Right cardiac atrium (tissue), 5 donors: Measurements from ENCODE around the gene MEF2C. TPM values are rescaled to one million over a fixed set of nuclear protein-coding genes. Genes with fewer than 3 reads are reported as not detected.

ENCODE experiments used
- ATAC-seq, 2 donors: fragments of 200-7000 bp; cut with Tn5 transposase; one replicate each; pipeline versions ENCODE4 v1.8.0 to v1.9.1; 2020; ENCODE audit warnings: moderate library complexity in 2 of 2, mild to moderate bottlenecking in 1 of 2
- DNase-seq, 3 donors: peaks; one replicate each; pipeline ENCODE4 v3.0.0-alpha.2; 2020
- H3K27ac ChIP-seq: one replicate; pipeline ENCODE4 v1.5.1; 2013; ENCODE audit warnings: mild to moderate bottlenecking, low read length, control low read depth, moderate library complexity
- H3K27me3 ChIP-seq: one replicate; pipeline ENCODE4 v1.6.1; 2013; ENCODE audit not compliant: control insufficient read depth, insufficient read depth
- H3K4me1 ChIP-seq: one replicate; pipeline ENCODE4 v1.6.1; 2013; ENCODE audit warnings: low read length; ENCODE audit not compliant: control insufficient read depth, insufficient read depth
- H3K4me3 ChIP-seq: one replicate; pipeline ENCODE4 v1.5.1; 2013; ENCODE audit warnings: low read length, control low read depth
- H3K9me3 ChIP-seq: one replicate; pipeline ENCODE4 v1.6.1; 2013; ENCODE audit warnings: low read length; ENCODE audit not compliant: control insufficient read depth
- WGBS: extraction: QIAGEN DNeasy Blood & Tissue Kit; methylation state at CpG from one replicate; pipeline ENCODE4 v1.1.7; 2013; 5-methylcytosine and 5-hydroxymethylcytosine counted together
- intact Hi-C, 4 donors: fragments of 100-400 bp; cut with DNase I; formaldehyde crosslinking; loops; one replicate each; pipeline versions ENCODE4 v1.11.0 to v1.14.0; 2022 to 2023
- polyA plus RNA-seq: library from polyadenylated mRNA; stranded (reverse); fragments of 200-250 nt; gene quantifications from one replicate; pipeline ENCODE4 v1.2.3, GENCODE V29; 2013
- total RNA-seq, 4 donors: library from RNA; stranded (reverse); fragmentation: NEBNext Ultra II Directional; extraction: Animal tissue kit (Norgen Biotek cat#: 25700); gene quantifications; one replicate each; pipeline ENCODE4 v1.2.1, GENCODE V29; 2021
- donor health status: healthy with polysubstance abuse.
- donor health status: DM: no; HTN: yes; CAD: no.
- donor health status: DM: no; HTN: no; CAD: no.
- donor health status: DM: no; HTN: yes; CAD: no; lungs with severe emphysema.
- donor health status: DM: yes; HTN: yes; CAD: no.

MEF2C gene
- total and polyA plus RNA-seq, 5 donors = 14.5 to 78.4 (median 64.5) TPM

- Histone ChIP-seq H3K4me1 (peaks cover 5% of the 10 kb centered on the region), H3K4me3 (no peak overlapping the region), H3K27ac (no peak overlapping the region), H3K9me3 (no peaks in the 10 kb centered on the region), H3K27me3 (no peaks in the 10 kb centered on the region)
- WGBS = 82% methylated on average over 4 of the region's 4 CpGs
- DNase-seq (no peak), ATAC-seq (no peak)
- intact Hi-C loops = loop anchor here in 1 of 4 donors (10.0 kb wide), 1 partner anchor 104 kb away; no protein-coding TSS in a partner anchor
Measured at GRCh38 chr5:88839238-88839637, 43.7 kb downstream of the MEF2C start.

GRCh38 chr5:88838500-88838899, 44.5 kb downstream of the MEF2C start:
- DNase-seq (no peak), ATAC-seq (no peak)
- H3K27me3 ChIP-seq = no peaks in the 10 kb centered on the region
- no peaks in the 10 kb centered on the region for H3K9me3 ChIP-seq
- H3K4me1 ChIP-seq = peaks cover 5% of the 10 kb centered on the region
- intact Hi-C loops = loop anchor here in 1 of 4 donors (10.0 kb wide), 1 partner anchor 104 kb away; no protein-coding TSS in a partner anchor
- WGBS = 57% methylated on average over 1 of the region's 1 CpG
- H3K27ac ChIP-seq = no peak overlapping the region
- H3K4me3 ChIP-seq = no peak overlapping the region

- intact Hi-C loops = loop anchor here in 1 of 4 donors (10.0 kb wide), 1 partner anchor 103 kb away; no protein-coding TSS in a partner anchor
- no peaks in the 10 kb centered on the region for H3K9me3 ChIP-seq
- H3K27ac ChIP-seq = no peak overlapping the region
- DNase-seq (no peak), ATAC-seq (no peak)
- peaks cover 4% of the 10 kb centered on the region for H3K4me1 ChIP-seq
- H3K27me3 ChIP-seq = no peaks in the 10 kb centered on the region
- 96% methylated on average over 1 of the region's 1 CpG for WGBS
- no peak overlapping the region for H3K4me3 ChIP-seq
Measured at GRCh38 chr5:88837817-88838216, 45.2 kb downstream of the MEF2C start.

- ATAC-seq (no peak), DNase-seq (no peak)
- Histone ChIP-seq H3K4me1 (peaks cover 4% of the 10 kb centered on the region), H3K27ac (no peak overlapping the region), H3K27me3 (no peaks in the 10 kb centered on the region), H3K4me3 (no peak overlapping the region), H3K9me3 (no peaks in the 10 kb centered on the region)
- 98% methylated on average over 4 of the region's 4 CpGs for WGBS
- intact Hi-C loops = loop anchor here in 1 of 4 donors (10.0 kb wide), 1 partner anchor 102 kb away; no protein-coding TSS in a partner anchor
Measured at GRCh38 chr5:88837222-88837621, 45.8 kb downstream of the MEF2C start.

GRCh38 chr5:88836195-88836838, 46.7 kb downstream of the MEF2C start:
- 9% methylated on average over 5 of the region's 5 CpGs for WGBS
- intact Hi-C loops = loop anchor here in 1 of 4 donors (10.0 kb wide), 1 partner anchor 102 kb away; no protein-coding TSS in a partner anchor
- peak overlapping the region; percentile 34 for H3K4me3 ChIP-seq
- no peaks in the 10 kb centered on the region for H3K9me3 ChIP-seq
- DNase-seq = peak; percentile 34 to 68 (median 51)
- H3K27ac ChIP-seq = peak overlapping the region; percentile 96
- ATAC-seq = peak; percentile 90 to 92
- H3K27me3 ChIP-seq = no peaks in the 10 kb centered on the region
- peaks cover 4% of the 10 kb centered on the region for H3K4me1 ChIP-seq

GRCh38 chr5:88834499-88834898, 48.5 kb downstream of the MEF2C start:
- intact Hi-C loops = loop anchor here in 1 of 4 donors (10.0 kb wide), 1 partner anchor 100 kb away; no protein-coding TSS in a partner anchor
- ATAC-seq (no peak), DNase-seq (no peak)
- no peaks in the 10 kb centered on the region for H3K27me3 ChIP-seq
- H3K27ac ChIP-seq = peak overlapping the region; percentile 98
- peaks cover 2% of the 10 kb centered on the region for H3K4me1 ChIP-seq
- H3K9me3 ChIP-seq = no peaks in the 10 kb centered on the region
- H3K4me3 ChIP-seq = no peak overlapping the region
- 76% methylated on average over 4 of the region's 4 CpGs for WGBS

GRCh38 chr5:88834131-88834462, 48.9 kb downstream of the MEF2C start:
- Histone ChIP-seq H3K9me3 (no peaks in the 10 kb centered on the region), H3K4me3 (no peak overlapping the region), H3K27me3 (no peaks in the 10 kb centered on the region), H3K4me1 (peaks cover 3% of the 10 kb centered on the region), H3K27ac (peak overlapping the region; percentile 98)
- intact Hi-C loops = loop anchor here in 1 of 4 donors (10.0 kb wide), 1 partner anchor 99 kb away; no protein-coding TSS in a partner anchor
- ATAC-seq = no peak
- DNase-seq = no peak
- WGBS = 69% methylated on average over 2 of the region's 2 CpGs

GRCh38 chr5:88833371-88834130, 49.4 kb downstream of the MEF2C start:
- no peaks in the 10 kb centered on the region for H3K9me3 ChIP-seq
- WGBS = 10% methylated on average over 7 of the region's 7 CpGs
- H3K4me1 ChIP-seq = peaks cover 4% of the 10 kb centered on the region
- intact Hi-C loops = loop anchor here in 1 of 4 donors (10.0 kb wide), 1 partner anchor 99 kb away; no protein-coding TSS in a partner anchor
- peak overlapping the region; percentile 67 for H3K4me3 ChIP-seq
- ATAC-seq = peak; percentile 83 to 86
- DNase-seq = peak; percentile 51 to 69 (median 62)
- no peaks in the 10 kb centered on the region for H3K27me3 ChIP-seq
- H3K27ac ChIP-seq = peak overlapping the region; percentile 98

- intact Hi-C loops = loop anchor here in 1 of 4 donors (10.0 kb wide), 1 partner anchor 97 kb away; no protein-coding TSS in a partner anchor
- Histone ChIP-seq H3K4me1 (peaks cover 5% of the 10 kb centered on the region), H3K4me3 (no peak overlapping the region), H3K9me3 (no peaks in the 10 kb centered on the region), H3K27ac (no peak overlapping the region), H3K27me3 (no peaks in the 10 kb centered on the region)
- 94% methylated on average over 1 of the region's 1 CpG for WGBS
- ATAC-seq (no peak), DNase-seq (no peak)
Measured at GRCh38 chr5:88831816-88832215, 51.2 kb downstream of the MEF2C start.

- H3K4me1 ChIP-seq = peaks cover 7% of the 10 kb centered on the region
- no peak for DNase-seq
- H3K27ac ChIP-seq = peak overlapping the region; percentile 65
- no peak for ATAC-seq
- H3K9me3 ChIP-seq = no peaks in the 10 kb centered on the region
- no peak overlapping the region for H3K4me3 ChIP-seq
- intact Hi-C loops = loop anchor here in 1 of 4 donors (10.0 kb wide), 1 partner anchor 96 kb away; no protein-coding TSS in a partner anchor
- no peaks in the 10 kb centered on the region for H3K27me3 ChIP-seq
Measured at GRCh38 chr5:88830567-88830966, 52.4 kb downstream of the MEF2C start.

GRCh38 chr5:88829775-88830174, 53.2 kb downstream of the MEF2C start:
- peaks cover 7% of the 10 kb centered on the region for H3K4me1 ChIP-seq
- ATAC-seq = no peak
- H3K4me3 ChIP-seq = peak overlapping the region; percentile 49
- no peak for DNase-seq
- 33% methylated on average over 3 of the region's 3 CpGs for WGBS
- intact Hi-C loops = loop anchor here in 3 of 4 donors (5.0 to 10.0 kb wide), 2 partner anchors 53 to 95 kb away; partner anchors contain the start of gene MEF2C (in 3 of the 3)
- H3K9me3 ChIP-seq = no peaks in the 10 kb centered on the region
- no peaks in the 10 kb centered on the region for H3K27me3 ChIP-seq
- H3K27ac ChIP-seq = no peak overlapping the region
